ENCODE results near the gene CNIH1.

DNA sequence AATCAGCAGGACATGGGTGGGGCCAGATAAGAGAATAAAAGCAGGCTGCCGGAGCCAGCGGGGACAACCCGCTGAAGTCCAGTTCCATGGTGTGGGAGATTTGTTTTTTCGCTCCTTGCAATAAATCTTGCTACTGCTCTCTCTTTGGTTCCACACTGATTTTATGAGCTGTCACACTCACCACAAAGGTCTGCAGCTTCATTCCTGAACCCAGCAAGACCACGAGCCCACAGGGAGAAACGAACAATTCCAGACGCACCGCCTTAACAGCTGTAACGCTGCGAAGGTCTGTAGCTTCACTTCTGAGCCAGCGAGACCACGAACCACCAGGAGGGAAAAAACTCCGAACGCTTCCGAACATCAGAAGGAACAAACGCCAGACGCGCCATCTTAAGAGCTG lies 2.8 kb upstream of the CNIH1 start:
- no peak for TF ChIP-seq CTCF (IDR thresholded peaks at IDR 0.05; ENCODE audit: insufficient read depth, low read length, poor library complexity, severe bottlenecking)
- TF ChIP-seq EZH2phosphoT487 (conservative IDR thresholded peaks at IDR 0.05; ENCODE audit: low read length), result no peak

All from SU-DHL-6 (cell line).